HG02884 (cell line): Measurements from ENCODE around the gene IRX2.

Experiments used
- ATAC-seq: cut with Tn5 transposase; IDR thresholded peaks from one replicate; pipeline ENCODE4 v1.9.1; 2021; ENCODE audit warnings: mild to moderate bottlenecking, moderate library complexity; ENCODE audit not compliant: unreplicated experiment

IRX2 gene

DNA sequence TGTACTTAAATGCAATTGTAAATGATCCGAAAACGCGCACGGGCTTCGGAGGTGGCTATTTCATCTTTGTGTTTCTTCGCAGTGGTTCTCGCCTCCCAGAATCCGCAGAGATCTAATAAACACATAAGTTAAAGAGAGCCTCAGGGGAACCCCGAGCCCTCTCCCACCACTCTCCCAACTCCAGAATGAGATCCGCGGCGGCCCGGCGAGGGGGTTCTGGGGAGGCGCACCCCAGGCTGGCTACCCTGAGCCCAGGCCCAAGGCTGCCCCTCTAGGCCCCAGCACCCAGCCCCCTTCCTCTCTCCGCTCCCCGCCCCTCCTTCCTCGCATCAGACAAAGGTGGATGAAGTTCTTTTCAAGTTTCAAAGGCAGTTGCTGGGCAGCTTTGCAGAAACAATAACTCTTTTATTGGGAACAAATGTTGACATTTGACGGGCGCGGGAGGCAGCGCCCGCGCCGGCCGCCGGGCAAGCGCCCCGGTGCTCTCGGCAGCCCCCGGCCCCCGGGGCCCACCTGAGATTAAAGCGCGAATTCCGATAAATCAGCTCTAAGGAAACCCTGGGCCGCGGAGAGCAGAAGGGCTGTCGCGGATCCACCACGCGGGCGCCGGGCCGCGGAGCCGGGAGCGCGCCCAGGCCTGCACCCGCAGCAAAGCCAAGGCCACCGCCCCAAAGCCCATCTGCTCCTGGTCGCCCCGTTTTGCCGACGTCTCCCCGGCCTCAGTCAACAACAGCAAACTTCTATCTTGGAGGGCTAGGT is 8.4 kb downstream of the IRX2 start:
- no peak for ATAC-seq

- ATAC-seq, result no peak
These were observed 9.5 kb downstream of the IRX2 start for GRCh38 chr5:2741956-2742355.

- no peak for ATAC-seq
These were observed 10.5 kb downstream of the IRX2 start for GRCh38 chr5:2740876-2741555.

DNA sequence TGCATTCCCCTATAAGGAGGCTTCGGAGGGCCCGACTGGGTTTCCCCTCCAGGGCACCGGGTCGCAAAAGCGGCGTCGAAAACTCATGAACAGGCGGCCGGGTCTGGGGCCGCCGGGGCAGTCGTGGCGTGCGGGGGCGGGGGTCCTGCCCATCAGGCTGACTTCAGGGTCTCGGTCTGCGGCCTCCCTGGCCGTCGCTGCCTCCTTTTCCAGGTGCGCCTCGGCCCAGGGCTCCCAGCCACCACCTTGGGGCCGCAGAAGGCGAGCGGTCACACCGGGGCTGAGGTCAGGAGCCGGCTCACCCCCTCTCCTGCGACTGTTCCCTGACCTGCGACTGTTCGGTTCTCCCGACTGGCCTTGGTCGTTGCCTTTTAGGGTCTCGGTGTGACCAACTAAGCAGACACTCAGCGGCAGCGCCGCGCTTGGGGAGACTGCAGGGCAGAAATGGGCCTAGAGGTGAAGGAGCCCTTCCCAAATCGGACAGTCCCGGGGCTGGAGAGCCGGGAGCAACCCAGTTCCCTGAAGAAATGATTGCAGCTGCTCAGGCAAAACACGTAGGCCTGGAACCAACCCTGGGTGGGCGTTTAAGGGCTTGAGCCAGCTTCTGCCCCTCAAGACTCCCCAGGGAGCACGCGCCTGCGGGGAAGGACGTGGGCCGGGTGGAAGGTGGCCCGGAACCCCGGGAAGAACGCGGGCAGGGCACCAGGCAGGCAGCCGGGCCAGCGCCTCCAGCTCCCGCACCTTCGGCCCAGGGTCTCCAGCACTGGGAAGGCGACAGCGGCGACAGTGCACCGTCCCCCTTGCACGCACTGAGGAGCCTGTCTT is 11.2 kb downstream of the IRX2 start:
- ATAC-seq, result no peak

GRCh38 chr5:2739360-2740050 is 12.0 kb downstream of the IRX2 start:
- no peak for ATAC-seq

DNA sequence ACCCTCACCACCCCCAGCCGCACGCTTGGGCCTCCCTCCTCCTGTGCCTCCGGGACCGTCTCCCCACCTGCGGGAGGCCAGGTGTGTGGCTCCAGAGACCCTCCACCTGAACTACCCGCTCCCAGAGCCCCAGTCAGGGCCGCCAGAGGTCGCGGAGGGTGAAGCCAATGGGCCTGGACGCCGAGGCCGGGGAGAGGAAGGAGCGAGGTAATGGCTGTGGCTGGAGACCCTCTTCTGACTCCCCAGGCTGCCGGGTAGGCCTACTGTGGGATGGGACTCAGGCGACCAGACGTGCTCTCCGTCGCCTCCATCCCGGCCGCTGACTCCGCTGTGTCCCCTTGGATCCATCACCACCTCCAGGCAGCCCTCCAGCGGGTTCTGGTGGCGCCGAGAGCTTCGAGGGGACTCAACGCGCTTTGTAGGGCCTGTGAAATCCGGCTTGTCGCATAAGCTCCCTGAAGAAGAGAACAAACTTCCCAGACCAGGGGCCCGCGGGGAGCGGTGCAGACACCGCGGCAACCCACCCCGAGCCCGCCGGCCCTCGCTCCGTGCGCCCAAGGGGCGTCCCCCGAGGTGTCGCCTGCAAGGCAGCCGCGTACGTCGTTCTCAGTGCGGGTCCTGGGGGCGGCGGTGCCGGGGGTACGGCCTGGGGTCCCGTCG is 12.6 kb downstream of the IRX2 start:
- no peak for ATAC-seq

- no peak for ATAC-seq
These were observed 13.2 kb downstream of the IRX2 start for GRCh38 chr5:2738156-2738699.

GRCh38 chr5:2737273-2738155 is 14.0 kb downstream of the IRX2 start:
- no peak for ATAC-seq

DNA sequence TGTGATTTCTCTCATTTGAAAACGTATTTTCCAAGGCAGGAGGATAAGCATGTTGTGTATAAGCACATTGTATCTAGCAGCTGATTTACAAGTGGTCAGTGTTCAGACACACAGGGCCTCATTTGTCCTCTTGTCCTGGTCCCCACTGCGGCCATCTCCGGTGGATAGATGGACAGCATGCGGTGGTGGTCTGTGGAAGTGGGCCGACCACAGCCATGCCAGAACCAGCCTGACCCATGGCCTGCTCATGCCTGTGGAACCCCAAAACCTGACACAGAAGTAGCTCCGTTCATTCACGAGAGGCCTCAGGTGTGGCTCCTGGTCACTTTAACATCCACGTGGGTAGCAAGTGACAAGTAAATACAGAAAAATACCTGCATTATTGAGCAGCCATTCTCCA is 14.6 kb downstream of the IRX2 start:
- ATAC-seq, result no peak

GRCh38 chr5:2735996-2736395 is 15.5 kb downstream of the IRX2 start:
- ATAC-seq, result no peak

GRCh38 chr5:2732850-2733249 is 18.6 kb downstream of the IRX2 start:
- ATAC-seq, result no peak

- ATAC-seq, result no peak
These were observed 19.5 kb downstream of the IRX2 start for GRCh38 chr5:2732004-2732403.

DNA sequence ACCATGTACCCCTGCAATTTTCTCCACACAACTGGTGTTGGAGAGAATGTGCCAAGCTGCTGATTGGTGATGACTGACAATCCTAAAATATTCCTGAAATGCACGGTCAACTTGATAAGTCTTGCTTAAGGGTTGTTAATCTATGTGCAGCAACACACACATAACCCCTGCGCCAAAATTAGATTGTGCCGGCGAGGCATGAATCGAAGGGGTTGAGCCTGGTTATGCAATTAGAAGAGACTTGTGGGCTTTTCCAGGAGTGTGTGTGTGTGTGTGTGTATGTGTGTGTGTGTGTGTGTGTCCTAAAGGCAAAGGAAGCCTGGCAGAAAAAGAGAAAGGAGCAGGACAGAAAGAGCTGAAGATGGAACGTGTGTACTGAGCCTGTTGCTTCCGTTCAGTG is 22.3 kb downstream of the IRX2 start:
- ATAC-seq, result no peak

- ATAC-seq, result no peak
These were observed 23.9 kb downstream of the IRX2 start for GRCh38 chr5:2727550-2727949.

DNA sequence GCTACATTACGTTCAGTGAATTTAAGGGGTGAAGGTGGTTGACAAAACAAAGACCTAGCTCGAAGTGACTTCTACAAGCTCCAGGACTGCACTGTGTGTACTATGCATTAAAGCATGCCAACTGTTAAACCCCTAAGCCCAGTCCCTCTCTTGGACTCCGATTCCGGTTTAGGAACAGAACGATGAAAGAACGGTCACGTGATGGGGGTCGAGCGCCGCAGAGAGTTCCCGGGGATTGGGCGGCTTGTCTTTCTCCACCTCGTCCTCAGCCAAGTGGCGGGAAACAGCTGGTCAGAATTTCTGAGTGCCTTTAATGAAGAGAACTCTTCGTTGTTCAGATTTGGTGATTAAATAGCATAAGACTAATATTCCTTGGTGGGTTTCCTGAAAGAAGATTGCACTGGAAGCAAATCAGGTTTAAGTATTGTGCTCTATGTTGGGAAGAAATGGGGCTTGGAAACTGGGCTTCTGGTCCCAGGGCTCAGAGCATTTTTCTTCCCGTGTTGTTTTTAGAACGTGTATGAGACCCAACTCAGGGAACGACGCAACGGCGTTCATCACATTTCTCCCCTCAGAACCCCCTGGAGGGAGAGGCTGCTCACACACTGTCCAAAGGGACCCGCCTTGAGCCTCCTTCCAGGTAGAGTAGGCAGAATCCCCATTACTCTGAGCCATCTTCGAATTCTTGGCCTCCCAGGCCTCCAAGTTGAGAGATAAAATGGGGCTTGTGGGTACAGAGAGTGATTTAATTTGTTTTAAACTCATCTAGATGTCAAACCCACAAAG is 25.3 kb downstream of the IRX2 start:
- ATAC-seq, result no peak

GRCh38 chr5:2724831-2725230 is 26.6 kb downstream of the IRX2 start:
- ATAC-seq, result no peak

- no peak for ATAC-seq
These were observed 27.4 kb downstream of the IRX2 start for GRCh38 chr5:2724031-2724581.

DNA sequence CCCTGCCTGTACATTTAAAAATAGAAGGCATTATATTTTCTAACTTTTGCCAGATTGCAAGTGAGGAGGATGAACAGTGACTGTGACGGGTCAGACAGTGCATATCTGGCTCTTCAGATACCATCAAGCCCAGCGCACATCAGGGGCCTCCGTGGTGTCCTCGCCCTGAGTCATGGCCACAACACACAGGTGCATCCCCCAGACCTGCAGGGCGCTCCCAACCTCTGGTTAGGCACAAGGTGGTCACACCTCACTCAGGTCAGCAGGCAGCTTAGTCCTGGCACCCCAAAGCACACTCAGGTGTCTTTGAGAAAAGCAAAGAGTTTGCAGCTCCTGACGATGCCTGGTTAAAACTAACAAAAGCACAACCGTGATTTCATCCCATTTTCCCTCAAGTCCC is 28.6 kb downstream of the IRX2 start:
- no peak for ATAC-seq
